Panc1 (cell line): ENCODE measurements around the gene PCSK5.

Experiments
- POLR2AphosphoS5 ChIP-seq: IDR thresholded peaks from 2 replicates; pipeline ENCODE4 v1.6.1; 2012; ENCODE audit warnings: mild to moderate bottlenecking, low read depth, low read length, moderate library complexity
- SIN3A ChIP-seq: IDR thresholded peaks from 2 replicates; pipeline ENCODE4 v1.6.1; 2012; ENCODE audit warnings: low read depth, mild to moderate bottlenecking, low read length, moderate library complexity, borderline replicate concordance; ENCODE audit not compliant: insufficient read depth
- TF ChIP-seq, protein P1 (sequence below): fragments of 450-650 bp; IDR thresholded peaks from 2 replicates; pipeline ENCODE4 v1.5.1; 2017; ENCODE audit warnings: mild to moderate bottlenecking
- TF ChIP-seq, protein P2 (sequence below), 2 experiments: IDR thresholded peaks; 2 replicates each; pipeline ENCODE4 v1.6.1; 2011 to 2012; ENCODE audit warnings: low read depth in 2 of 2, control low read depth in 1 of 2, low read length in 1 of 2, mild to moderate bottlenecking in 1 of 2, moderate library complexity in 1 of 2; ENCODE audit not compliant: insufficient read depth in 1 of 2

DNA sequence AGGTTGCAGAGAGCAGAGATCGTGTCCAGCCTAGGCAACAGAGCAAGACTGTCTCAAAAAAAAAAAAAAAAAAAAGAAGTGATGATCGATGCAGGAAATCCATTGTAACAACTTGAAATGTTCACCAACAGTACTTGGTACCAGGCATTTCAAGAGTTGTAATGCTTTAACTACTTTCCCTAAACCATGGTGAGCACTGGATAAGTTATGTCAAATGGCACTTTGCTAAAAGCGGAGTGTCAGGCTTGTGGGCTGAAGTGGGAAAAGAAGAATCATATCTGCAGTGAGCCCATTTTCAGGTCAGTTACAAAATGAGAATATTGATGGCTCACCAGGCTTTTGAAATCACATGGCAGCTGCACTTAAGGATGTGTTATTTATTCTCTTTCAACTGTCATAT is 301.5 kb downstream of the PCSK5 start:
- TF ChIP-seq, protein P1, sequence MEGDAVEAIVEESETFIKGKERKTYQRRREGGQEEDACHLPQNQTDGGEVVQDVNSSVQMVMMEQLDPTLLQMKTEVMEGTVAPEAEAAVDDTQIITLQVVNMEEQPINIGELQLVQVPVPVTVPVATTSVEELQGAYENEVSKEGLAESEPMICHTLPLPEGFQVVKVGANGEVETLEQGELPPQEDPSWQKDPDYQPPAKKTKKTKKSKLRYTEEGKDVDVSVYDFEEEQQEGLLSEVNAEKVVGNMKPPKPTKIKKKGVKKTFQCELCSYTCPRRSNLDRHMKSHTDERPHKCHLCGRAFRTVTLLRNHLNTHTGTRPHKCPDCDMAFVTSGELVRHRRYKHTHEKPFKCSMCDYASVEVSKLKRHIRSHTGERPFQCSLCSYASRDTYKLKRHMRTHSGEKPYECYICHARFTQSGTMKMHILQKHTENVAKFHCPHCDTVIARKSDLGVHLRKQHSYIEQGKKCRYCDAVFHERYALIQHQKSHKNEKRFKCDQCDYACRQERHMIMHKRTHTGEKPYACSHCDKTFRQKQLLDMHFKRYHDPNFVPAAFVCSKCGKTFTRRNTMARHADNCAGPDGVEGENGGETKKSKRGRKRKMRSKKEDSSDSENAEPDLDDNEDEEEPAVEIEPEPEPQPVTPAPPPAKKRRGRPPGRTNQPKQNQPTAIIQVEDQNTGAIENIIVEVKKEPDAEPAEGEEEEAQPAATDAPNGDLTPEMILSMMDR, result no peak
- TF ChIP-seq, protein P2, sequence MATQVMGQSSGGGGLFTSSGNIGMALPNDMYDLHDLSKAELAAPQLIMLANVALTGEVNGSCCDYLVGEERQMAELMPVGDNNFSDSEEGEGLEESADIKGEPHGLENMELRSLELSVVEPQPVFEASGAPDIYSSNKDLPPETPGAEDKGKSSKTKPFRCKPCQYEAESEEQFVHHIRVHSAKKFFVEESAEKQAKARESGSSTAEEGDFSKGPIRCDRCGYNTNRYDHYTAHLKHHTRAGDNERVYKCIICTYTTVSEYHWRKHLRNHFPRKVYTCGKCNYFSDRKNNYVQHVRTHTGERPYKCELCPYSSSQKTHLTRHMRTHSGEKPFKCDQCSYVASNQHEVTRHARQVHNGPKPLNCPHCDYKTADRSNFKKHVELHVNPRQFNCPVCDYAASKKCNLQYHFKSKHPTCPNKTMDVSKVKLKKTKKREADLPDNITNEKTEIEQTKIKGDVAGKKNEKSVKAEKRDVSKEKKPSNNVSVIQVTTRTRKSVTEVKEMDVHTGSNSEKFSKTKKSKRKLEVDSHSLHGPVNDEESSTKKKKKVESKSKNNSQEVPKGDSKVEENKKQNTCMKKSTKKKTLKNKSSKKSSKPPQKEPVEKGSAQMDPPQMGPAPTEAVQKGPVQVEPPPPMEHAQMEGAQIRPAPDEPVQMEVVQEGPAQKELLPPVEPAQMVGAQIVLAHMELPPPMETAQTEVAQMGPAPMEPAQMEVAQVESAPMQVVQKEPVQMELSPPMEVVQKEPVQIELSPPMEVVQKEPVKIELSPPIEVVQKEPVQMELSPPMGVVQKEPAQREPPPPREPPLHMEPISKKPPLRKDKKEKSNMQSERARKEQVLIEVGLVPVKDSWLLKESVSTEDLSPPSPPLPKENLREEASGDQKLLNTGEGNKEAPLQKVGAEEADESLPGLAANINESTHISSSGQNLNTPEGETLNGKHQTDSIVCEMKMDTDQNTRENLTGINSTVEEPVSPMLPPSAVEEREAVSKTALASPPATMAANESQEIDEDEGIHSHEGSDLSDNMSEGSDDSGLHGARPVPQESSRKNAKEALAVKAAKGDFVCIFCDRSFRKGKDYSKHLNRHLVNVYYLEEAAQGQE (IDR thresholded peaks at IDR 0.05; ENCODE audit: insufficient read depth in 1 of 2, low read depth in 2 of 2, low read length in 1 of 2), result no peak
- TF ChIP-seq POLR2AphosphoS5 (no peak), SIN3A (no peak)
